SU-DHL-6 (cell line): ENCODE data around the gene ARMC8.

Experiments used
- H2AFZ ChIP-seq: fragments of 200-600 bp; sonication (generic); 2 replicates; pipeline ENCODE4 v1.6.1; 2014; ENCODE audit warnings: low read depth, mild to moderate bottlenecking, moderate library complexity, mixed read lengths, antibody characterized with exemption, low read length; ENCODE audit not compliant: severe bottlenecking
- H3F3A ChIP-seq: fragments of 200-600 bp; shearing (Covaris generic); 2 replicates; pipeline ENCODE4 v1.6.0; 2016; ENCODE audit warnings: antibody characterized with exemption, mild to moderate bottlenecking; ENCODE audit not compliant: insufficient read depth
- H3K27ac ChIP-seq: fragments of 200-600 bp; sonication (generic); 2 replicates; pipeline ENCODE4 v1.5.1; 2016; ENCODE audit warnings: low read depth, mild to moderate bottlenecking, low read length, moderate library complexity, mixed read lengths
- H3K27me3 ChIP-seq: fragments of 200-600 bp; sonication (generic), shearing (Covaris generic); 2 replicates; pipeline ENCODE4 v1.6.0; 2014; ENCODE audit warnings: mild to moderate bottlenecking, low read length
- H3K36me3 ChIP-seq: fragments of 200-600 bp; sonication (generic); 2 replicates; pipeline ENCODE4 v1.6.1; 2014; ENCODE audit warnings: mild to moderate bottlenecking, low read length, mixed read lengths
- H3K4me2 ChIP-seq: fragments of 300-600, 200-600 bp; shearing (Covaris generic), sonication (generic); 2 replicates; pipeline ENCODE4 v1.6.0; 2014; ENCODE audit warnings: low read length, low read depth, mild to moderate bottlenecking; ENCODE audit not compliant: poor library complexity, severe bottlenecking
- H3K4me3 ChIP-seq: fragments of 200-600 bp; sonication (generic); 2 replicates; pipeline ENCODE4 v1.5.1; 2014; ENCODE audit warnings: antibody characterized with exemption, low read length, mild to moderate bottlenecking, mixed read lengths; ENCODE audit not compliant: insufficient read depth, poor library complexity, severe bottlenecking
- H3K79me2 ChIP-seq: fragments of 200-600 bp; sonication (generic); 2 replicates; pipeline ENCODE4 v1.6.1; 2014; ENCODE audit warnings: mild to moderate bottlenecking, low read length, moderate library complexity; ENCODE audit not compliant: insufficient read depth
- H3K9ac ChIP-seq: fragments of 200-600 bp; sonication (generic); 2 replicates; pipeline ENCODE4 v1.7.0; 2014; ENCODE audit warnings: mild to moderate bottlenecking, low read length
- H3K9me2 ChIP-seq: fragments of 200-600 bp; sonication (generic); replicated peaks from 2 replicates; pipeline ENCODE4 v1.6.1; 2014; ENCODE audit warnings: low read length; ENCODE audit not compliant: insufficient read depth
- H3K9me3 ChIP-seq: fragments of 200-600 bp; sonication (generic); 2 replicates; pipeline ENCODE4 v1.6.1; 2014; ENCODE audit warnings: low read length, mixed read lengths; ENCODE audit not compliant: insufficient read depth
- H4K20me1 ChIP-seq: fragments of 200-600 bp; sonication (generic); 2 replicates; pipeline ENCODE4 v1.6.1; 2014; ENCODE audit warnings: low read depth, mild to moderate bottlenecking, antibody characterized with exemption, low read length, moderate library complexity, mixed read lengths
- CTCF ChIP-seq: fragments of 200-600 bp; sonication (generic); IDR thresholded peaks from one replicate; pipeline ENCODE4 v1.5.1; 2017; ENCODE audit warnings: antibody characterized with exemption, mild to moderate bottlenecking, low read length, moderate library complexity; ENCODE audit not compliant: insufficient read depth, poor library complexity, severe bottlenecking
- EZH2phosphoT487 ChIP-seq: fragments of 200-600 bp; sonication (generic), shearing (Covaris generic); conservative IDR thresholded peaks from 2 replicates; pipeline ENCODE4 v1.6.1; 2018; ENCODE audit warnings: mild to moderate bottlenecking, antibody characterized with exemption, low read length, moderate library complexity, mixed read lengths

Gene ARMC8

GRCh38 chr3:138303474-138303873, 116.4 kb downstream of the ARMC8 start:
- H3K9me2 ChIP-seq: no peaks in the 10 kb centered on the region
- no peak for TF ChIP-seq CTCF
- no peak for TF ChIP-seq EZH2phosphoT487
- H3K9ac ChIP-seq: no peak overlapping the region
- peaks cover 3% of the 10 kb centered on the region; the same call in 1 of the 2 replicates for H3K9me3 ChIP-seq
- no peak overlapping the region for H3K4me3 ChIP-seq
- no peaks in the 10 kb centered on the region for H3F3A ChIP-seq
- no peaks in the 10 kb centered on the region for H4K20me1 ChIP-seq
- no peak overlapping the region for H3K4me2 ChIP-seq
- no peaks in the 10 kb centered on the region for H3K36me3 ChIP-seq
- no peak overlapping the region for H3K27ac ChIP-seq
- no peaks in the 10 kb centered on the region for H3K27me3 ChIP-seq
- no peak overlapping the region for H2AFZ ChIP-seq
- no peaks in the 10 kb centered on the region for H3K79me2 ChIP-seq

- Histone ChIP-seq H3K36me3 (no peaks in the 10 kb centered on the region), H3F3A (no peaks in the 10 kb centered on the region), H2AFZ (no peak overlapping the region), H3K4me2 (no peak overlapping the region), H3K9me2 (no peaks in the 10 kb centered on the region), H3K79me2 (no peaks in the 10 kb centered on the region), H3K9me3 (peaks cover 5% of the 10 kb centered on the region; the same call in 1 of the 2 replicates), H3K27me3 (no peaks in the 10 kb centered on the region), H3K9ac (no peak overlapping the region), H3K27ac (no peak overlapping the region), H3K4me3 (no peak overlapping the region), H4K20me1 (no peaks in the 10 kb centered on the region)
- no peak for TF ChIP-seq EZH2phosphoT487
- no peak for TF ChIP-seq CTCF
Observed at GRCh38 chr3:138307899-138308298, 120.8 kb downstream of the ARMC8 start.

- Histone ChIP-seq H3K27me3 (no peaks in the 10 kb centered on the region), H3K9ac (no peak overlapping the region)
- no peak for TF ChIP-seq EZH2phosphoT487
- TF ChIP-seq CTCF: no peak
Observed at GRCh38 chr3:138308783-138309182, 121.7 kb downstream of the ARMC8 start.

GRCh38 chr3:138310494-138310893, 123.4 kb downstream of the ARMC8 start:
- H3K27me3 ChIP-seq: no peaks in the 10 kb centered on the region
- no peak overlapping the region for H3K4me2 ChIP-seq
- H4K20me1 ChIP-seq: no peaks in the 10 kb centered on the region
- H2AFZ ChIP-seq: no peak overlapping the region
- TF ChIP-seq CTCF (no peak), EZH2phosphoT487 (no peak)
- H3K27ac ChIP-seq: no peak overlapping the region
- no peaks in the 10 kb centered on the region for H3F3A ChIP-seq
- no peaks in the 10 kb centered on the region for H3K36me3 ChIP-seq
- peaks cover 5% of the 10 kb centered on the region; the same call in 1 of the 2 replicates for H3K9me3 ChIP-seq
- no peak overlapping the region for H3K4me3 ChIP-seq
- no peak overlapping the region for H3K9ac ChIP-seq
- no peaks in the 10 kb centered on the region for H3K79me2 ChIP-seq
- no peaks in the 10 kb centered on the region for H3K9me2 ChIP-seq

More at GRCh38 chr3:138308783-138309182, 121.7 kb downstream of the ARMC8 start:
- H3F3A ChIP-seq: no peaks in the 10 kb centered on the region
- H3K4me3 ChIP-seq: no peak overlapping the region
- H2AFZ ChIP-seq: no peak overlapping the region
- no peak overlapping the region for H3K27ac ChIP-seq
- no peaks in the 10 kb centered on the region for H3K9me2 ChIP-seq
- no peaks in the 10 kb centered on the region for H3K36me3 ChIP-seq
- H4K20me1 ChIP-seq: no peaks in the 10 kb centered on the region
- H3K9me3 ChIP-seq: peaks cover 5% of the 10 kb centered on the region; the same call in 1 of the 2 replicates
- no peak overlapping the region for H3K4me2 ChIP-seq
- no peaks in the 10 kb centered on the region for H3K79me2 ChIP-seq
